Panc1 (cell line): ENCODE measurements around the gene DNAJB4. TPM values are rescaled to one million over a fixed set of nuclear protein-coding genes. Genes with fewer than 3 reads are reported as not detected.

Experiments
- ATAC-seq: fragments of 200-7000 bp; cut with Tn5 transposase; 2 replicates; pipeline ENCODE4 v1.9.1; 2020; ENCODE audit warnings: mild to moderate bottlenecking, moderate library complexity
- BruUV-seq: library from RNA; stranded (reverse); fragments of 400-500 nt; replicated peaks from 2 replicates; lab custom pipeline; 2021; lab: Mats Ljungman, UMichigan
- CTCF ChIA-PET: fragments of 300-600 bp; sonication (Branson Sonifier 250); formaldehyde crosslinking; loops from one replicate; lab custom pipeline; 2022; ENCODE audit warnings: antibody characterized with exemption; lab: Charles Lee
- POLR2A ChIA-PET: fragments of 300-600 bp; sonication (Branson Sonifier 250); formaldehyde crosslinking; loops from one replicate; lab custom pipeline; 2022; ENCODE audit warnings: antibody characterized with exemption; lab: Charles Lee
- DNase-seq: peaks from one replicate; pipeline ENCODE4 v3.0.0-alpha.2; 2010; ENCODE audit warnings: low read depth, low spot score
- H3K27ac ChIP-seq: 2 replicates; pipeline ENCODE4 v1.5.1; 2011; ENCODE audit warnings: mild to moderate bottlenecking, low read length, inconsistent platforms
- H3K27me3 ChIP-seq: fragments of 200-500 bp; sonication (Bioruptor generic); 2 replicates; pipeline ENCODE4 v1.6.0; 2014; ENCODE audit warnings: low read length, inconsistent platforms; ENCODE audit not compliant: control insufficient read depth, insufficient read depth
- H3K36me3 ChIP-seq: fragments of 200-500 bp; sonication (Bioruptor generic); 2 replicates; pipeline ENCODE4 v1.5.1; 2014; ENCODE audit warnings: inconsistent platforms, mild to moderate bottlenecking, low read length, moderate library complexity; ENCODE audit not compliant: control insufficient read depth, insufficient read depth
- H3K4me1 ChIP-seq: 2 replicates; pipeline ENCODE4 v1.5.1; 2011; ENCODE audit warnings: inconsistent platforms, mild to moderate bottlenecking, low read length, moderate library complexity; ENCODE audit not compliant: control insufficient read depth, insufficient read depth
- H3K4me3 ChIP-seq, 2 experiments: 2 replicates each; pipeline ENCODE4 v1.5.1; 2011 to 2012; ENCODE audit warnings: low read depth in 2 of 2, low read length in 2 of 2, mild to moderate bottlenecking in 2 of 2, inconsistent platforms in 1 of 2, moderate library complexity in 1 of 2
- H3K9me3 ChIP-seq: fragments of 200-500 bp; sonication (Bioruptor generic); 2 replicates; pipeline ENCODE4 v1.5.1; 2014; ENCODE audit warnings: low read depth, mild to moderate bottlenecking, inconsistent platforms, low read length, moderate library complexity; ENCODE audit not compliant: control insufficient read depth, insufficient read depth
- CTCF ChIP-seq: fragments of 450-650 bp; IDR thresholded peaks from 2 replicates; pipeline ENCODE4 v1.5.1; 2017; ENCODE audit warnings: mild to moderate bottlenecking
- POLR2AphosphoS5 ChIP-seq: IDR thresholded peaks from 2 replicates; pipeline ENCODE4 v1.6.1; 2012; ENCODE audit warnings: mild to moderate bottlenecking, low read depth, low read length, moderate library complexity
- REST ChIP-seq, 2 experiments: IDR thresholded peaks; 2 replicates each; pipeline ENCODE4 v1.6.1; 2011 to 2012; ENCODE audit warnings: low read depth in 2 of 2, control low read depth in 1 of 2, low read length in 1 of 2, mild to moderate bottlenecking in 1 of 2, moderate library complexity in 1 of 2; ENCODE audit not compliant: insufficient read depth in 1 of 2
- SIN3A ChIP-seq: IDR thresholded peaks from 2 replicates; pipeline ENCODE4 v1.6.1; 2012; ENCODE audit warnings: low read depth, mild to moderate bottlenecking, low read length, moderate library complexity, borderline replicate concordance; ENCODE audit not compliant: insufficient read depth
- TCF7L2 ChIP-seq: IDR thresholded peaks from 2 replicates; pipeline ENCODE4 v1.6.1; 2011; ENCODE audit warnings: mild to moderate bottlenecking, low read depth, low read length, inconsistent platforms
- in situ Hi-C: cut with HindIII; loops from 2 replicates; pipeline ENCODE4 v1.10.0; 2016; ENCODE audit warnings: low sequenced_read_pairs, low pct_unique_long_range_greater_than_20kb
- intact Hi-C: fragments of 100-400 bp; cut with micrococcal nuclease; formaldehyde crosslinking; loops from one replicate; pipeline ENCODE4 v1.10.0; 2022; ENCODE audit not compliant: unreplicated experiment
- total RNA-seq: library from RNA; stranded (reverse); gene quantifications from one replicate; pipeline ENCODE4 v1.2.1, GENCODE V29; 2021; ENCODE audit not compliant: unreplicated experiment

The DNAJB4 gene
- total RNA-seq, 1 experiment from 2014 or later = 14.9 TPM

- CTCF ChIA-PET = no interaction called here
- peak overlapping the region; percentile 43 to 55 for H3K4me3 ChIP-seq
- BruUV-seq = no TSS peak
Measured at GRCh38 chr1:78044796-78045562, 40.2 kb downstream of the DNAJB4 start.

GRCh38 chr1:78045563-78045925 lies 40.8 kb downstream of the DNAJB4 start:
- Histone ChIP-seq H3K27ac (no peak overlapping the region), H3K36me3 (no peaks in the 10 kb centered on the region), H3K4me1 (peaks cover 4% of the 10 kb centered on the region), H3K9me3 (no peaks in the 10 kb centered on the region), H3K27me3 (peaks cover 27% of the 10 kb centered on the region), H3K4me3 (peak overlapping the region; percentile 43 to 55)
- BruUV-seq = no TSS peak
- TF ChIP-seq CTCF (no peak), REST (IDR thresholded peaks at IDR 0.05; ENCODE audit: insufficient read depth in 1 of 2, low read depth in 2 of 2, low read length in 1 of 2) (no peak), SIN3A (no peak), POLR2AphosphoS5 (no peak), TCF7L2 (no peak)
- POLR2A ChIA-PET = no interaction called here
- no peak for DNase-seq
- CTCF ChIA-PET = interaction anchor here (0.6 kb wide), 1 partner anchor 55 kb away, joined by 3 read pairs; no protein-coding TSS in a partner anchor
- intact Hi-C loops (no loop called here), in situ Hi-C loops (no loop called here)
- ATAC-seq = peak; percentile 72

More at GRCh38 chr1:78044796-78045562, 40.2 kb downstream of the DNAJB4 start:
- ATAC-seq = peak; percentile 50
- POLR2A ChIA-PET = no interaction called here
- TF ChIP-seq CTCF = no peak
- no peak for TF ChIP-seq TCF7L2
- TF ChIP-seq REST (IDR thresholded peaks at IDR 0.05; ENCODE audit: insufficient read depth in 1 of 2, low read depth in 2 of 2, low read length in 1 of 2) = no peak
- no peak for TF ChIP-seq SIN3A
- no peak for TF ChIP-seq POLR2AphosphoS5
- no peak for DNase-seq
- Histone ChIP-seq H3K27me3 (peaks cover 27% of the 10 kb centered on the region), H3K36me3 (no peaks in the 10 kb centered on the region), H3K27ac (no peak overlapping the region), H3K9me3 (no peaks in the 10 kb centered on the region), H3K4me1 (peaks cover 4% of the 10 kb centered on the region)
- in situ Hi-C loops (no loop called here), intact Hi-C loops (no loop called here)
